ENCODE data around the gene RAB44. TPM values are rescaled to one million over a fixed set of nuclear protein-coding genes. Genes with fewer than 3 reads are reported as not detected.

RAB44 gene
- total RNA-seq, 1 experiment from 2014 or later = not detected

GRCh38 chr6:36738108-36738507 lies 40.5 kb downstream of the RAB44 start:
- no CpG with 5 or more reads among the region's 1 CpG for WGBS (ENCODE audit: extremely low coverage, insufficient read length, low lambda C conversion rate)
- H3T11ph ChIP-seq (ENCODE audit: low read length) = no peak overlapping the region
- H4K20me1 ChIP-seq (ENCODE audit: control insufficient read depth, insufficient read depth, insufficient read length) = no peaks in the 10 kb centered on the region
- H3K27ac ChIP-seq (ENCODE audit: insufficient read length, low read depth, low read length) = no peak overlapping the region
- no peak overlapping the region for H2BK20ac ChIP-seq (ENCODE audit: low read depth, low read length, poor library complexity, severe bottlenecking)
- no peak overlapping the region for H4K91ac ChIP-seq (ENCODE audit: insufficient read length, low read depth, low read length)
- H3K4me2 ChIP-seq (ENCODE audit: insufficient read depth, insufficient read length, low read length) = no peak overlapping the region
- Mint-ChIP-seq H3K27me3 (ENCODE audit: low read depth) (no peaks in the 10 kb centered on the region; the same call in 1 of the 2 replicates), H3K9me3 (no peaks in the 10 kb centered on the region), H3K36me3 (ENCODE audit: insufficient read depth in 1 of 3, low read depth in 3 of 3) (no peaks in the 10 kb centered on the region), H3K4me1 (peaks cover 5 to 15% of the 10 kb centered on the region in 2 experiments), H3K4me3 (no peak overlapping the region), H3K27ac (0 out of 7 replicates have a peak overlapping the region, but pooled peaks of 1 of the 3 experiments have one; percentile 55)
- TF ChIP-seq CTCF (conservative IDR thresholded peaks at IDR 0.05) = no peak
- no peak overlapping the region for H4K8ac ChIP-seq (replicated peaks; ENCODE audit: insufficient read length, low read depth, low read length)
- no peak overlapping the region for H4K5ac ChIP-seq (ENCODE audit: insufficient read length, low read depth, low read length)
- H2BK120ac ChIP-seq (ENCODE audit: low read depth, low read length, poor library complexity, severe bottlenecking) = no peak overlapping the region
- H2BK15ac ChIP-seq (ENCODE audit: low read depth, low read length) = no peak overlapping the region
- no peak overlapping the region for H3K23ac ChIP-seq (ENCODE audit: insufficient read length, low read depth, low read length)
- H3K4ac ChIP-seq (ENCODE audit: low read depth, low read length) = no peak overlapping the region
- H3K79me1 ChIP-seq (ENCODE audit: insufficient read depth, low read depth, low read length, poor library complexity, severe bottlenecking) = no peaks in the 10 kb centered on the region
- no peak overlapping the region for H2AFZ ChIP-seq (ENCODE audit: low read length)
- no peak overlapping the region for H3K9ac ChIP-seq (ENCODE audit: extremely low read depth, insufficient read length, low read length)
- H3K14ac ChIP-seq (ENCODE audit: insufficient read depth, low read length) = no peak overlapping the region
- no peak for DNase-seq
- no peak overlapping the region for H3K56ac ChIP-seq (ENCODE audit: insufficient read length, low read depth, low read length)
- no peak overlapping the region for H3K18ac ChIP-seq (ENCODE audit: insufficient read length, low read depth, low read length)
- no peaks in the 10 kb centered on the region for H3K79me2 ChIP-seq (ENCODE audit: insufficient read depth, low read length)
- no peaks in the 10 kb centered on the region for H3K4me1 ChIP-seq (ENCODE audit: insufficient read depth, low read length)
- no peaks in the 10 kb centered on the region for H3K9me3 ChIP-seq (ENCODE audit: control insufficient read depth, low read depth, low read length)
- H2AK5ac ChIP-seq (ENCODE audit: insufficient read length, low read length) = no peak overlapping the region
- no peaks in the 10 kb centered on the region for H3K23me2 ChIP-seq (ENCODE audit: insufficient read length, low read depth, low read length, poor library complexity, severe bottlenecking)
- H2BK5ac ChIP-seq (ENCODE audit: insufficient read length, low read length) = no peak overlapping the region
- H3K27me3 ChIP-seq (ENCODE audit: insufficient read depth, low read length) = no peaks in the 10 kb centered on the region
- H2BK12ac ChIP-seq (ENCODE audit: insufficient read length, low read depth, low read length) = no peak overlapping the region
